SK-MEL-5 (cell line): Measurements from ENCODE around the gene MYOZ1. TPM values are rescaled to one million over a fixed set of nuclear protein-coding genes. Genes with fewer than 3 reads are reported as not detected.
A peak's percentile ranks its signal among the peaks of the same experiment; 100 is the strongest.

ENCODE experiments used
- DNase-seq: peaks from one replicate; pipeline ENCODE4 v3.0.0-alpha.2; 2016; ENCODE audit warnings: low read depth, low spot score
- in situ Hi-C: cut with HindIII; loops from 2 replicates; pipeline ENCODE4 v1.10.0; 2016; ENCODE audit warnings: low sequenced_read_pairs, high pct_unique_total_duplicates, low pct_unique_long_range_greater_than_20kb
- total RNA-seq: library from RNA; depleted of rRNA; stranded (reverse); fragments of >200 nt; shearing (Covaris generic); gene quantifications from 2 replicates; pipeline ENCODE4 v1.2.3, GENCODE V29; 2014

The MYOZ1 gene
- total RNA-seq, 1 experiment from 2014 or later = 0.21 TPM

- in situ Hi-C loops = no loop called here
- DNase-seq = no peak
Measured at GRCh38 chr10:73649876-73650536, 8.7 kb upstream of the MYOZ1 start.

DNA sequence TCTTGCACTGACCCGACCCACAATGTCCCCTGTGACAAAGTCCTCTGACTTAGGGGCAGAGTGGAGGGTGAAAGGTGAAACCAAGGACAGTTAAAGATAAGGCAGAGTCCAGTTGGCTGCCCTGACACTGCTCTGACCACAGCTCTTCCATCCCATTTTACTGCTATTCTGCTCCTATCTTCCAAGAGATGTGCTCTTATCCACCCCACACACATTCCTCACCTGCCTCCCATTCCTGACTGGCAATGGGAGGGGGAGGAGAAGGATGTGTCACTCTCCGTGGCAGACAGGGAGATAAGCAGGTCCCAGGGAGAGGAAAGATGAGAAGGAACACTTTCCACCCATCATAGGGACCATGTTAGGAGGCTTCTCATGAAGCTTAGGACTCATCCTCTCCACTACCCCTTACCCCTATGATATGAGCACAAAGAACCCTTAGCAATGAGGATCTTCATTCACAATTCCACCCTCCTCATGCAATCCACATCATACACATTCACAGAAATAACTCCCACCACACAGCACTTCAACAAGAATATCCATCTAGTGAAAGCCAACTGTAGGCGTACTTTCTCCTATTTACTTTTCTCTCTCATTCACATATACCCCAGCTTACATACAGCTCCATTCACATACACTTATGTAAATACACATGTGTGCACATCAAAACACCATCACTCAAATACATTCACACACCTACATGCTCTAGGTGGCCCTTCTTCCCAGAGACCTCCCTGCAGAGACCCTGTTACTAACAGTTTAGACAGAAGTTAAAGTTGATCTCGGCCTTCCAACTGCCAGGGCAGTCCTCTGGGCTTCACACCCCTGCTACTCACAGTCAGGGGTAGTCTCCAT, 7.9 kb upstream of the MYOZ1 start:
- DNase-seq = no peak
- in situ Hi-C loops = no loop called here

DNA sequence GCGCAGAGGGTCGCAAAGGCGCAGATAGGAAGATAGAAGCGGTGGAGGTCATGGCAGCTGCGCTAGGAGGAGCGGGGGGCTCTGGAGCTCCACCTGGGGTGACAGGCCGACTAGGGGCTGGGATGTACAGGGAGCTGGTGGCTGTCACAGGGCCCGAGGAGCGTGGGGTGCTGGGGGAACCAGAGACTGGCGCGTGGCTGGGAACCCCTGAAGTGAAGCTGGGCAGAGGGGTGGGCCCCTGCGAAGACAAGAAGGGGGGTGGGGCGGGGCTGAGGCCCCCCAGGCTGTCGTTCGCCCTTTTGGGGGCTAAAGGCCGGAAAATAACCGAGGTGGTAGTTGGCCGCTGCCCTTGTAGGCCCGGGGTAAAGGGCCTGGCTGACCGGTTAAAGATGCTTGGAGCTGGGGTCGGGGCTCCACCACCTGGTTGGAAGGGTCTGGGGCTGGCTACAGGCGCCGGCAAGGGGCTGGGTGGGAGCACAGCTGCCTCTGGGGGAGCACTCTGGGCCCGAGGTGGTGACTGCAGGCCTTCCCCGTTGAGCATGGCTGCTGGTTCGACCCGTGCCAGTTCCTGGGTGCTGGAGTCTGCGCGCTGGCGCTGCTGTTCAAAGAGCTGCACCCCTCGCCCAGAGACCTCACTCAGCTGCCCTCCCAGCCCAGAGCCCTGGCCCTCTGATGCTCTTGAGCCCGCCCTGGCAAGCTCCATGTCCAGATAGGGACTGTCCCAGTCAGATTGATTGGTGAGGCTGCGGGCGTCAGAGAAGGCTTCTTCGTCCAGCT, 6.8 kb upstream of the MYOZ1 start:
- DNase-seq = no peak
- in situ Hi-C loops = no loop called here

- DNase-seq = no peak
- in situ Hi-C loops = no loop called here
Measured at GRCh38 chr10:73647211-73647874, 6.1 kb upstream of the MYOZ1 start.

DNA sequence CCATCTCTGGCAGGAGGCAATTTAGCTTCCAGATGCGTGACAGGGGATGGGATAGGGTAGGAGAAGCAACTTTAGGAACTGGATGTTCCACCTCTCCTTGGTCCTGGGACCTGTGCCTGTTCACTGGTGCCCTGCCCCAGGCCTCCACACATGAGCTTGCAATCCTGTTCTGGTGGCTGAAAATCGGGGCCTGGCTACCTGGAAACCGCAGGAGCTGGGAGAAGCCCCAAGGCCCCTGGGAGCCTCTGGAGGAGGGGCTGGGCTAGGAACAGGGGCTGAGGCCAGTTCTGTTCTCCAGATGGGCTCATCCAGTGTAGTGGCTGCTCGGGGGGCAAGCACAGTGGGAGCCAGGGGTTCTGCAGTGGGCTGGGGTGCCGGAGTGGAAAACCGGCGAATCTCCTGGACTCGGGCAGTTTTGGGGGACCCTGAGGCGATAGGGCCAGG, 5.3 kb upstream of the MYOZ1 start:
- DNase-seq = no peak
- in situ Hi-C loops = no loop called here

DNA sequence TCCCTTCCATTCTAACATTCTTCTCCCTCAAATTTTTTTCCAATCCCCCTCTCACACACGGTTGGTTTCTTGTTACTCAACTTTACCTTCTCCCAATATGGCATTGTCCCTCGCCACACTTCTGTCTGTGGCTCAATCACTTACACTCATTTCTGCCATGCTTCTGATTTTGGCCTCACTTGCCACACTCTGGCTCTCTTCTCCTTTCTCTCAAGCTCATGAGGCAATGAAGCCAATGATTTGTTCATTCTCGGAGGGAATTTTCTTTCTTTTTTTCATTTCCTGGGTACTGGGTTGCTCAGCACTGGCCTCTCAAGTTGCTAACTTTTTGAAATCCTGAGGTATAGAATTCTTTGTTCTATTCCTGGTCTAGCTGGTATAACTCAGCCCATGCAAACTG, 4.0 kb upstream of the MYOZ1 start:
- no peak for DNase-seq
- in situ Hi-C loops = no loop called here

DNA sequence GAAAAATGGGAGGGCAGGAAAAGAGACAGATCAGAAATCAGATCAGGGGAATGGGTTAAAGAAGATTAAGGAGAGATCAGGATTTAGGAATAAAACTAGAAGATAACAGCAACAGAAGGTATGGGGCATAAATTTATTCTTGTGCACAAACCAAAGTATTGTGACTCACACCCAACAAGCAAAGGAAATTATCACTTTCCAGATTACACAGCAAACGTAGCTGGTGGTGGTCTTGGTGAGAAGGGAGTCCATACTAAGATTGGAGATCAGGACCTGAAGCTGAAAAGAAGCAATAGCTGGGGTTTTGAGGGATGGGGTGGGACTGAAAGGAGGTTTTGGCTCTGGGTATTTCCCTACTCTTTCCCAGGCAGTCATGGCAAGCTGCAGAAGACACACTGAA, 3.5 kb upstream of the MYOZ1 start:
- in situ Hi-C loops = no loop called here
- DNase-seq = no peak

- in situ Hi-C loops = no loop called here
- DNase-seq = peak; percentile 71
Measured at GRCh38 chr10:73644015-73644743, 2.9 kb upstream of the MYOZ1 start.

GRCh38 chr10:73643362-73643761, 2.1 kb upstream of the MYOZ1 start:
- DNase-seq = no peak
- in situ Hi-C loops = no loop called here

DNA sequence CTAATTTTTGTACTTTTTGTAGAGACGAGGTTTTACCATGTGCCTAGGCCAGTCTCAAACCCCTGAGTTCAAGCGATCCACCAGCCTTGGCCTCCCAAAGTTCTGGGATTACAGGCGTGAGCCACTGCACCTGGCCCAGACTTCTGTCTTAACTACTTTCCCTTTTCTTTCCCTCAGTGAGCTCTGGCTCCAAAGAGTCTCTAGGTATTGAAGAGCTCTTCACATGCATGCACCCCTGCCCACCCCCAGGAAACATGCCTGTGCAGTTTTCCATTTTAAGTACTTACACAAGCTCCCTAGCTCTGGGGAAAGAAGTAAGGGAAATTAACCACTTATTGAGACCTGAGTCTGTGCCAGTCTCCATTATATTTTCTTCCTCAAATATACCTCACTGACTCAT, 2.0 kb downstream of the MYOZ1 start:
- in situ Hi-C loops = no loop called here

DNA sequence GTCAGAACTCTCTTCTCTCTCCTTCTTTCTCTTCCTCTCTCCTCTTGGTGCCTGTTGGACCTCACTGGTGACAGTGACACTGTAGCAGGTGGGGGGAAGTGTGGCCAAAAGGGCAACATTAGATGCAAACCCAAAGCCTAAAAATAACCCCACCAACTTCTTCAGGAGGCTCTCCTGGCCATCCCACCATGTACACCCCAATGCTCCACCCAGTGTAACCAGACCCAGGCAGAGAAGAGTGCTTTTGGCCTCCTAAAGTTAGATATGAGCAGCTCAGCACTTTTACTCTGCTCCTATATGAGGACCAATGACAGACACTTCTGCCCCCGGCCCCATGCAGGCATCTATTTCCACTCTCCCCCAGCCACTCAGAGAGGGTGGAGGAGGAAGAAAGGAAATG, 5.5 kb downstream of the MYOZ1 start:
- DNase-seq = no peak
- in situ Hi-C loops = no loop called here

More for the DNA sequence above, 2.0 kb downstream of the MYOZ1 start:
- no peak for DNase-seq

DNA sequence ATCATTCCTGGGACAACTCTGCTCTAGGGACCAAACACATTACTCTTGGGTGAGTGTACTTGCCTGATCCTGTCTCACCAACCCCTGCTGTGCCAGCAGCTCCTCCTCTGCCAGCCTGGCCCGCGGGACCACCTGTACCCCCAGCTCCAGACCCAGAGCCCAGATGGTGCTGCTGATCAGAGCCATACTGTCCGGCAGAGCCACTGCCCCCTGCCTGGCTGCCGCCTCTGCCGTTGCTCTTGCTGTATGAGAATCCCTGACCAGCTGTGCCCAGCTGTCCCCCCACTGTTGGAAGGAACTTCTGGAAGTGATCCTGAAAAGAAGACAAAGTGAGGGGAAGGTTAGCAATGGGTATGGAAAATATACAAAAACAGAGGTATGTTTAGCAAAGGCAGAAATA, 6.9 kb downstream of the MYOZ1 start:
- in situ Hi-C loops = no loop called here

GRCh38 chr10:73629165-73629564, 12.1 kb downstream of the MYOZ1 start:
- in situ Hi-C loops = no loop called here
- no peak for DNase-seq

More for the DNA sequence above, 6.9 kb downstream of the MYOZ1 start:
- DNase-seq = no peak

- in situ Hi-C loops = no loop called here
- DNase-seq = no peak
Measured at GRCh38 chr10:73628405-73628804, 12.9 kb downstream of the MYOZ1 start.

DNA sequence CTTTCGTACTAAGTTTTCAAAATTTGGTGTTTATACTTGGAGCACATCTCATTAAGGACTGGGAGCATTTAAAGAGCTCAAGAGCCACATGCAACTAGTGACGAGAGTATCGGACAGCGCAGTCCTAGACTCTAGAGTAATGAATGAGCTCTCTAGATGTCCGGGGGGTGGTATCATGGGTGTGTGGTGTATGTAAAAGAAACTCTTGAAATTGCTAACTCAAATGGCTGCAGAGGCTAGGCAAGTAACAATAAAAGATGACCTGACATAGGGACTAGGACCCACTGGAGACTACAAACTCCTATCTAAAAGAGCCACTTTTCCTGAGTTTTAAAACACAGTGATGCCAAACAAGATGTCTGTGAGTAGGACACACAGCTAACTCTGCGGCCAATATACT, 14.0 kb downstream of the MYOZ1 start:
- in situ Hi-C loops = no loop called here
- no peak for DNase-seq

DNA sequence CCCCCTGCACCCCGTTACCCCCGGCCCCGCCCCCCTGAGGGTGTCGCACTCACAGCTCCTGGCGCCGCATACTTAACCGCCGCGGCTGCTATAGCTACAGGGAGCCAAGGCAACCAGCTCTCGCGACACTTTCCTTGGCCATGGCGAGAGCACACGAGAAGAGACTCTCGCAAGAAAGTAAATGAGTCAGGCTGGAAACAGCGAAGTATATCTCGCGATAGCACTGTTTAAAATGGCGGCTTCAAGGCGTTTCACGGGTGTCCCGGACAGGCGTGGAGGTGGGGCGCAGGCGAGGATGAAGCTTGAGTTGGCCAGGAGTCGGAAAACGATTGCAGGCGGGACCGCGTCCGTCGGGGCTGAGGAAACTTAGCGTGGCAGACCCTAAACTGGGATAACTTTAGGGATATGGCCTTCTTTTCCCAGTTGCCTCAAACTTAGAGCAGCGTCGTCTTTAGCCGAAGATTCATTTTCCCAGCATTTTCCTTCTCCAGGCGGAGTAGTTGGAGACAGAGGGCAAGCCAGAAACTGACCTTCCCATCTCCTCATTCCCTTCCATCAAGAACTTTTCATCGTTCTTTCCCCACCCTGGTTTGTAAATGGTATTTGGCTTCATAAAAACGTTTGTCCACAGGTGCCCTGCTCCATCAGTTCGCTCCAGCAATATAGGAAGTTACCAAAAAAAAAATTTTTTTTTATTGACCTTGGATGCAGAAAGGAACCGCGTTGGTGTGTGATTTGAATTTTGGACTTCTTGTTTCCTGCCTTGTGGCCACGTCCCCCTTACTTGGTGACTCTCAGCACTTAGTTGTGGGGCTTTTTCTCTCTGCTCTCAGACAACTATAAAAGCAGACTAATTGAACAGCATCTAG, 15.2 kb downstream of the MYOZ1 start:
- peak; percentile 95 for DNase-seq
- in situ Hi-C loops = no loop called here
